Stimulated activated CD4-positive, alpha-beta T cell treated with anti-CD3 and anti-CD28 coated beads, Interleukin-12 subunit alpha, Interleukin-12 subunit beta, amount 100 ng/mL, for 4 hours (primary cell): ENCODE measurements around the gene ABCG2.
"Not testable (repeated sequence)": the region's sequence is repeated elsewhere in the genome, so short reads cannot be mapped to it uniquely, and the experiment has no call there.

Experiments used
- DNase-seq: peaks from one replicate; pipeline ENCODE4 v3.0.0-alpha.2; 2020

ABCG2 gene

GRCh38 chr4:88109123-88109881, 49.1 kb downstream of the ABCG2 start:
- DNase-seq, result no peak

- no peak for DNase-seq
These were observed 49.7 kb downstream of the ABCG2 start for GRCh38 chr4:88108747-88109122.

GRCh38 chr4:88108108-88108465, 50.4 kb downstream of the ABCG2 start:
- DNase-seq, result not testable (repeated sequence)

- DNase-seq, result no peak
These were observed 50.9 kb downstream of the ABCG2 start for GRCh38 chr4:88107406-88108107.

GRCh38 chr4:88106205-88106604, 52.2 kb downstream of the ABCG2 start:
- no peak for DNase-seq

- no peak for DNase-seq
These were observed 53.4 kb downstream of the ABCG2 start for GRCh38 chr4:88104902-88105610.

GRCh38 chr4:88102026-88102425, 56.4 kb downstream of the ABCG2 start:
- DNase-seq, result no peak

GRCh38 chr4:88101165-88101564, 57.3 kb downstream of the ABCG2 start:
- no peak for DNase-seq

GRCh38 chr4:88098993-88099752, 59.3 kb downstream of the ABCG2 start:
- no peak for DNase-seq

- no peak for DNase-seq
These were observed 60.7 kb downstream of the ABCG2 start for GRCh38 chr4:88097781-88098180.

GRCh38 chr4:88097301-88097700, 61.1 kb downstream of the ABCG2 start:
- DNase-seq, result no peak

GRCh38 chr4:88093874-88094273, 64.6 kb downstream of the ABCG2 start:
- DNase-seq, result no peak

- DNase-seq, result no peak
These were observed 67.1 kb downstream of the ABCG2 start for GRCh38 chr4:88091378-88091777.

GRCh38 chr4:88090898-88091297, 67.5 kb downstream of the ABCG2 start:
- DNase-seq, result no peak

- no peak for DNase-seq
These were observed 71.4 kb downstream of the ABCG2 start for GRCh38 chr4:88087004-88087403.

GRCh38 chr4:88080626-88081025, 77.8 kb downstream of the ABCG2 start:
- DNase-seq, result no peak

GRCh38 chr4:88078579-88078978, 79.9 kb downstream of the ABCG2 start:
- no peak for DNase-seq

GRCh38 chr4:88077911-88078524, 80.4 kb downstream of the ABCG2 start:
- no peak for DNase-seq

- no peak for DNase-seq
These were observed 83.1 kb downstream of the ABCG2 start for GRCh38 chr4:88075336-88075735.

GRCh38 chr4:88070031-88070430, 88.4 kb downstream of the ABCG2 start:
- DNase-seq, result no peak

- DNase-seq, result no peak
These were observed 94.0 kb downstream of the ABCG2 start for GRCh38 chr4:88064410-88064809.

GRCh38 chr4:88063634-88064296, 94.7 kb downstream of the ABCG2 start:
- DNase-seq, result no peak
